GM23248 (cell line): ENCODE data around the gene TIAM2. TPM values are rescaled to one million over a fixed set of nuclear protein-coding genes. Genes with fewer than 3 reads are reported as not detected.

Experiments
- DNase-seq: peaks from one replicate; pipeline ENCODE4 v3.0.0-alpha.2; 2015
- H2AFZ ChIP-seq: fragments of 200-600 bp; sonication (generic); 2 replicates; pipeline ENCODE4 v1.6.1; 2016; ENCODE audit warnings: antibody characterized with exemption
- H3F3A ChIP-seq: fragments of 200-600 bp; sonication (generic); 2 replicates; pipeline ENCODE4 v1.6.1; 2016; ENCODE audit warnings: mild to moderate bottlenecking, antibody characterized with exemption, mixed run types; ENCODE audit not compliant: insufficient read depth
- H3K27ac ChIP-seq: fragments of 200-600 bp; sonication (generic); 2 replicates; pipeline ENCODE4 v1.5.1; 2016; ENCODE audit warnings: mild to moderate bottlenecking
- H3K27me3 ChIP-seq: fragments of 200-600 bp; sonication (generic); replicated peaks from 2 replicates; pipeline ENCODE4 v1.6.1; 2016; ENCODE audit warnings: mild to moderate bottlenecking; ENCODE audit not compliant: insufficient read depth
- H3K36me3 ChIP-seq: fragments of 200-600 bp; sonication (generic); 2 replicates; pipeline ENCODE4 v1.6.1; 2016; ENCODE audit warnings: low read depth, mild to moderate bottlenecking
- H3K4me1 ChIP-seq: fragments of 200-600 bp; sonication (generic); 2 replicates; pipeline ENCODE4 v1.6.1; 2016; ENCODE audit warnings: mild to moderate bottlenecking; ENCODE audit not compliant: insufficient read depth
- H3K4me2 ChIP-seq: fragments of 200-600 bp; sonication (generic); one replicate; pipeline ENCODE4 v1.6.1; 2016; ENCODE audit warnings: mild to moderate bottlenecking; ENCODE audit not compliant: unreplicated experiment
- H3K4me3 ChIP-seq: fragments of 200-600 bp; sonication (generic); 2 replicates; pipeline ENCODE4 v1.5.1; 2016; ENCODE audit warnings: mild to moderate bottlenecking
- H3K79me2 ChIP-seq: fragments of 200-600 bp; sonication (generic); 2 replicates; pipeline ENCODE4 v1.6.1; 2016; ENCODE audit warnings: mild to moderate bottlenecking; ENCODE audit not compliant: insufficient read depth
- H3K9ac ChIP-seq: fragments of 200-600 bp; sonication (generic); 2 replicates; pipeline ENCODE4 v1.6.1; 2016; ENCODE audit warnings: mild to moderate bottlenecking
- H3K9me2 ChIP-seq: fragments of 200-600 bp; sonication (generic); 2 replicates; pipeline ENCODE4 v1.6.1; 2016; ENCODE audit warnings: mixed run types, mild to moderate bottlenecking, moderate library complexity; ENCODE audit not compliant: insufficient read depth
- H3K9me3 ChIP-seq: fragments of 200-600 bp; sonication (generic); one replicate; pipeline ENCODE4 v1.6.1; 2017; ENCODE audit warnings: low read depth
- H4K20me1 ChIP-seq: fragments of 200-600 bp; sonication (generic); 2 replicates; pipeline ENCODE4 v1.6.0; 2016; ENCODE audit not compliant: insufficient read depth
- EZH2 ChIP-seq: fragments of 200-600 bp; sonication (generic); IDR thresholded peaks from 2 replicates; pipeline ENCODE4 v1.6.1; 2018; ENCODE audit warnings: antibody characterized with exemption, mild to moderate bottlenecking; ENCODE audit not compliant: insufficient read depth, poor library complexity, severe bottlenecking
- EZH2phosphoT487 ChIP-seq: fragments of 200-600 bp; sonication (generic); IDR thresholded peaks from 2 replicates; pipeline ENCODE4 v1.6.1; 2018; ENCODE audit warnings: antibody characterized with exemption, moderate library complexity, mild to moderate bottlenecking, low read depth; ENCODE audit not compliant: insufficient read depth
- WGBS, 2 experiments: methylation state at CpG; one replicate each; pipeline ENCODE4 v1.1.6; 2015 to 2017; ENCODE audit warnings: low lambda C conversion rate in 2 of 2, low coverage in 1 of 2; ENCODE audit errors: missing lambda C conversion rate in 2 of 2; 5-methylcytosine and 5-hydroxymethylcytosine counted together
- in situ Hi-C: fragments of 300-500 bp; cut with MboI; formaldehyde crosslinking; loops from 2 replicates; pipeline ENCODE4 v1.15.0; 2020
- polyA plus RNA-seq: library from polyadenylated mRNA; unstranded; fragments of >200 nt; fragmentation: Nextera tagmentation; extraction: Ambion mirVana; gene quantifications from 2 replicates; pipeline ENCODE4 v1.2.1, GENCODE V29; 2016
- total RNA-seq: library from RNA; depleted of rRNA; stranded (reverse); fragments of >200 nt; shearing (Covaris generic); gene quantifications from 2 replicates; pipeline ENCODE4 v1.2.3, GENCODE V29; 2014

Gene TIAM2
- total and polyA plus RNA-seq, 2 experiments from 2014 or later = 2.4 to 2.6 TPM

DNA sequence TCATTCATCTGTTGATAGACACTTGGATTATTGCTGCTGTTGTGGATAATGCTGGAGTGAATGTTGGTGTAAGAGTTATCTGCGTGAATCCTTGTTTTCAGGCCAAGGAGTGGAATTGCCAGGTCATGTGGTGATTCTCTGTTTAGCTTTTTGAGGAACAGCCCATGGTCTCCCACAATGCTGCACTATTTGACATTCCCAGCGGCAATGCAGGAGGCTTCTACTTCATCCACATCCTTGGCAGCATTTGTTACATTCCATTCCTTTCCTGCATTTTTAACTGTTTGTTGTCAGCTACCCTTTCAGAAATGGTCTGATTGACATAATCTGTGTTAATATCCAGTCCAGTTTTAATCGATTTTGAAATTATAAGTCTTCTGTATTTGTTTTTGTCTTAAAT, 217.0 kb downstream of the TIAM2 start:
- H3K4me1 ChIP-seq = no peaks in the 10 kb centered on the region
- no peaks in the 10 kb centered on the region for H3K27me3 ChIP-seq
- no peak overlapping the region for H3K4me2 ChIP-seq
- H2AFZ ChIP-seq = no peak overlapping the region
- no peaks in the 10 kb centered on the region for H4K20me1 ChIP-seq
- no peak overlapping the region for H3K4me3 ChIP-seq
- H3K9me2 ChIP-seq = no peaks in the 10 kb centered on the region
- no peaks in the 10 kb centered on the region for H3K36me3 ChIP-seq
- H3F3A ChIP-seq = no peaks in the 10 kb centered on the region
- no peak overlapping the region for H3K27ac ChIP-seq
- in situ Hi-C loops = no loop called here
- no peak overlapping the region for H3K9ac ChIP-seq
- TF ChIP-seq EZH2phosphoT487 (no peak), EZH2 (no peak)
- H3K9me3 ChIP-seq = no peaks in the 10 kb centered on the region
- no peaks in the 10 kb centered on the region for H3K79me2 ChIP-seq
- DNase-seq = no peak
- 80 to 81% methylated on average over 3 of the region's 3 CpGs for WGBS, 2 experiments

DNA sequence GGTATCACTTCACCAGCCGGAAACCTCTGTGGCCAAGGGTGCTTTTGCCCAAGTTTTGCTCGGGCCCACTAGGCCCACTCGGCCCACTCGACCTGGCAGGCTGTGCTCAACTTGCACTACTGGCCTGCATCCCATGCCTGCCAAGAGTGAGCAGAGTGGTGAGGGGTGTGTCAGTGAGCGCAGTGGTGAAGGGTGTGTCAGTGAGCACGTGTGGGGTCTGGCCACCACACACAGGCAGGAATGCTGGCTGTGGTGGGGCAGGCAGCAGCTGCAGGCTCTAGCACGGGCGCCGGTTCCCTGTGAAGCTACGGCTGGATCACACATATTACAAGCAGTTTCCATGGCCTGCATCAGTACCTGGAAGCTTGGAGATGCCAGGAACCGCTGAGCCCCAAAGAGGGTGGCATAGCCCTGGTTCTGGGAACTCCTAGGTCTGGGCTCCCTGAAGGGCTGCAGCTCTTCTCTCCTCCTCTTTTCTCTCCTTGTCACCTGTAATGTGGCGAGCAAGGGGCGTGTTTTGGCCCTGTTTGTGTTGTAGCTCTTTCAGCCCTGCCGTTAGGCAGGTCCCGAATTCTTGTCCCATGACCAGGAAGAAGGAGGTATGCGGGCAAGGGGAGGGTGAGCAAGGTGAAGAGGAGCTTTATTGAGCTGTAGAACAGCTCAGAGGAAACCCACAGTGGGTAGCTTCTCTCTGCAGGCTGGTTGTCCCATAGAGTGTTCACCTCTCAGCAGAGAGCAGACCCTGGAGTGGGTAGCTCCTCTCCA, 217.7 kb downstream of the TIAM2 start:
- Histone ChIP-seq H3K4me1 (no peaks in the 10 kb centered on the region), H3K27me3 (no peaks in the 10 kb centered on the region), H3K9me2 (no peaks in the 10 kb centered on the region), H2AFZ (no peak overlapping the region), H3K27ac (no peak overlapping the region), H3K79me2 (no peaks in the 10 kb centered on the region), H4K20me1 (no peaks in the 10 kb centered on the region), H3K36me3 (no peaks in the 10 kb centered on the region), H3F3A (no peaks in the 10 kb centered on the region), H3K4me3 (no peak overlapping the region), H3K9ac (no peak overlapping the region), H3K9me3 (no peaks in the 10 kb centered on the region), H3K4me2 (no peak overlapping the region)
- in situ Hi-C loops = no loop called here
- WGBS, 2 experiments = 84 to 86% methylated on average over 14 to 16 of the region's 16 CpGs
- no peak for TF ChIP-seq EZH2
- TF ChIP-seq EZH2phosphoT487 = no peak
- DNase-seq = no peak

- H3K27me3 ChIP-seq = no peaks in the 10 kb centered on the region
- H3K9me3 ChIP-seq = no peaks in the 10 kb centered on the region
- TF ChIP-seq EZH2 = no peak
- no peak for TF ChIP-seq EZH2phosphoT487
- no peaks in the 10 kb centered on the region for H3K4me1 ChIP-seq
- no peak overlapping the region for H3K4me2 ChIP-seq
- no peak overlapping the region for H3K9ac ChIP-seq
- no peak overlapping the region for H3K27ac ChIP-seq
- in situ Hi-C loops = no loop called here
- no peaks in the 10 kb centered on the region for H3F3A ChIP-seq
- H3K9me2 ChIP-seq = no peaks in the 10 kb centered on the region
- H3K36me3 ChIP-seq = no peaks in the 10 kb centered on the region
- no peak overlapping the region for H2AFZ ChIP-seq
- no peak overlapping the region for H3K4me3 ChIP-seq
- no peaks in the 10 kb centered on the region for H4K20me1 ChIP-seq
- WGBS, 2 experiments = 88 to 92% methylated on average over 23 of the region's 23 CpGs
- H3K79me2 ChIP-seq = no peaks in the 10 kb centered on the region
- no peak for DNase-seq
Measured at GRCh38 chr6:155213611-155214372, 218.7 kb downstream of the TIAM2 start.

DNA sequence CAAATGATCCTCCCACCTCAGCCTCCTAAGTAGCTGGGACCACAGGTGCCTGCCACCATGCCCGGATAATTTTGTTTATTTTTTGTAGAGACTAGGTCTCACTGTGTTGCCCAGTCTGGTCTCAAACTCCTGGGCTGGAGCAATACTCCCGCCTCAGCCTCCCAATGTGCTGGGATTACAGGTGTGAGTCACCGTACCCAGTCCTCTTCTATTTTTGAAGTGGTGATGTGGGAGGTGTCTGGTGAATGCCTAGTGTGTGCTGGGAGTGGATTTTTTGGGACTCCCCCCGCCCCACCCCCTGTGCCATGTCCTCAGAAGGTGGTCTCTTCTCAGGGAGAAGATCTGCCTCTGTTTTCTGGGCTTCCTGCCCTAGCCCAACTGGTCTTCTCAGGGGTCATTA, 220.8 kb downstream of the TIAM2 start:
- H4K20me1 ChIP-seq = no peaks in the 10 kb centered on the region
- H3K9me3 ChIP-seq = no peaks in the 10 kb centered on the region
- no peaks in the 10 kb centered on the region for H3K4me1 ChIP-seq
- no peak overlapping the region for H3K4me2 ChIP-seq
- no peaks in the 10 kb centered on the region for H3F3A ChIP-seq
- H3K27ac ChIP-seq = no peak overlapping the region
- H3K36me3 ChIP-seq = no peaks in the 10 kb centered on the region
- WGBS, 2 experiments = 88 to 91% methylated on average over 4 of the region's 4 CpGs
- H3K9ac ChIP-seq = no peak overlapping the region
- no peak overlapping the region for H2AFZ ChIP-seq
- H3K27me3 ChIP-seq = no peaks in the 10 kb centered on the region
- TF ChIP-seq EZH2 = no peak
- no peak for TF ChIP-seq EZH2phosphoT487
- no peaks in the 10 kb centered on the region for H3K9me2 ChIP-seq
- in situ Hi-C loops = no loop called here
- no peak overlapping the region for H3K4me3 ChIP-seq
- no peaks in the 10 kb centered on the region for H3K79me2 ChIP-seq
- no peak for DNase-seq
